Skeletal muscle satellite cell (primary cell): ENCODE results near the gene CKLF.

Experiments
- H3K27me3 ChIP-seq: 2 replicates; pipeline ENCODE4 v1.7.0; 2013; ENCODE audit warnings: low read length; ENCODE audit not compliant: control insufficient read depth, insufficient read depth
- H3K36me3 ChIP-seq: 2 replicates; pipeline ENCODE4 v1.7.0; 2013; ENCODE audit warnings: mild to moderate bottlenecking, control low read depth, low read length; ENCODE audit not compliant: insufficient read depth
- H3K4me1 ChIP-seq: 2 replicates; pipeline ENCODE4 v1.7.0; 2013; ENCODE audit warnings: low read length; ENCODE audit not compliant: control insufficient read depth, insufficient read depth
- H3K4me2 ChIP-seq: 2 replicates; pipeline ENCODE4 v1.7.0; 2013; ENCODE audit warnings: mild to moderate bottlenecking, low read length
- H3K4me3 ChIP-seq: 2 replicates; pipeline ENCODE4 v1.7.0; 2013; ENCODE audit warnings: low read length
- H3K9ac ChIP-seq: 2 replicates; pipeline ENCODE4 v1.7.0; 2013; ENCODE audit warnings: mild to moderate bottlenecking, low read depth, low read length, moderate library complexity
- H3K9me3 ChIP-seq: replicated peaks from 2 replicates; pipeline ENCODE4 v1.7.0; 2013; ENCODE audit warnings: mild to moderate bottlenecking, control low read depth, low read length

CKLF gene

GRCh38 chr16:66536525-66536924 is 15.9 kb upstream of the CKLF start:
- H3K27me3 ChIP-seq, result no peaks in the 10 kb centered on the region
- no peak overlapping the region for H3K9ac ChIP-seq
- no peaks in the 10 kb centered on the region for H3K4me1 ChIP-seq
- H3K4me2 ChIP-seq, result no peak overlapping the region
- H3K4me3 ChIP-seq, result no peak overlapping the region
- peaks cover 30% of the 10 kb centered on the region for H3K36me3 ChIP-seq
- H3K9me3 ChIP-seq, result no peaks in the 10 kb centered on the region

DNA sequence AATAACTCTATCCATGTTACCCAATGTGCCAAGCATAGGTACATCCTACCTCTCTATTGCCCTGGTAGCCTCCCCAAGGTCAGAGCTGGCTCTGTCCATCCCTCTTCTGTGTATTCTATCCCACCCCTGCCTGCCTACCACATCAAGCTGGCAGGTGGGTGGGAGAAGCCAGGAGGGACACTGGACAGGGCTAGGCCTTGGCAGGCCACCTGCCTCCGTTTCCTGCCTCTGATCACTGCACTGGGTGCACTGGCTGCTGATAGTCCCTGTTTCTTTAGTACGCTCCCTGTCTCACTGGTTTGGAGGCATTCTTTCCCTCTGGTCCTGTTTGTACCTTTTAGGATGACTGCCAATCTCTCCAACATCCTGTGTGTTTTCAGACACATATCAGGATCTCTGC is 15.1 kb upstream of the CKLF start:
- H3K9ac ChIP-seq, result no peak overlapping the region
- no peaks in the 10 kb centered on the region for H3K4me1 ChIP-seq
- H3K4me2 ChIP-seq, result no peak overlapping the region
- no peaks in the 10 kb centered on the region for H3K9me3 ChIP-seq
- peaks cover 30% of the 10 kb centered on the region for H3K36me3 ChIP-seq
- H3K4me3 ChIP-seq, result no peak overlapping the region
- no peaks in the 10 kb centered on the region for H3K27me3 ChIP-seq

- no peaks in the 10 kb centered on the region for H3K9me3 ChIP-seq
- H3K4me1 ChIP-seq, result no peaks in the 10 kb centered on the region
- no peak overlapping the region for H3K4me2 ChIP-seq
- no peak overlapping the region for H3K4me3 ChIP-seq
- H3K9ac ChIP-seq, result no peak overlapping the region
- no peaks in the 10 kb centered on the region for H3K27me3 ChIP-seq
- H3K36me3 ChIP-seq, result peaks cover 33% of the 10 kb centered on the region
Observed at GRCh38 chr16:66538910-66539309, 13.5 kb upstream of the CKLF start.

DNA sequence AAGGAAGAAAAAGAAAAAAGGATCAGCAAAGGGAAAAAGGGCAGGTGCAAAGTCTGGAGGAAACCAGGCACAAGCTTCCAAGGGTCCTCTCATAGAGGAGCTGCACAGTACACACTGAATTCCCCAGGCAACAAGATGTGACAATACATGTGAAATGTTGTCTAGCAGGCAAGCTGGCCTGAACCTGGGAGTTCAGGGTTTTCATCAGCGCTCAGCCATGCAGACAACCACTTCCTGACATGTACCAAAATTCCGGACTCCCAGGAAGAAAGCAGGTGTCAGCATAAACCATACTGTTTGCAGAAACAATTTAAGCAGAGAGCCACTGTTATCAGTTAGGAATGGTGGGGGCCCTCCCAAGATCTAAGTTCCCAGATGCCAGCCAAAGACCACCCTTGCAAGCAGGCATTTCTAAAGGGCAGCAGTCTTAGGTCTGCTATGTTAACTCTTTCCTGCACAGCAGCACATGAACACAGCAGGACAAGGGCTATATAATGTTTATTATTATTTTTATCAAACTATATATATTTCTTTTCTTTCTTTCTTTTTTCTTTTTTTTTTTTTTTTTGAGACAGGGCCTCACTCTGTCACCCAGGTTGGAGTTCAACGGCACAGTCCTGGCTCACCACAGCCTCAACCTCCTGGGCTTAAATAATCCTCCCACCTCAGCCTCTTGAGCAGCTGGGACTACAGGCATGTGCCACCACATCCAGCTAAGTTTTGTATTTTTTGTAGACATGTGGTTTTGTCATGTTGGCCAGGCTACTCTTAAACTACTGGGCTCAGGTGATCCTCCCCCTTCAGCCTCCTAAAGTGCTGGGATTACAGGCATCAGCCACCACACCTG is 12.5 kb upstream of the CKLF start:
- H3K9ac ChIP-seq, result no peak overlapping the region
- no peaks in the 10 kb centered on the region for H3K9me3 ChIP-seq
- H3K4me3 ChIP-seq, result no peak overlapping the region
- H3K36me3 ChIP-seq, result peaks cover 40% of the 10 kb centered on the region
- no peaks in the 10 kb centered on the region for H3K4me1 ChIP-seq
- no peaks in the 10 kb centered on the region for H3K27me3 ChIP-seq
- no peak overlapping the region for H3K4me2 ChIP-seq

DNA sequence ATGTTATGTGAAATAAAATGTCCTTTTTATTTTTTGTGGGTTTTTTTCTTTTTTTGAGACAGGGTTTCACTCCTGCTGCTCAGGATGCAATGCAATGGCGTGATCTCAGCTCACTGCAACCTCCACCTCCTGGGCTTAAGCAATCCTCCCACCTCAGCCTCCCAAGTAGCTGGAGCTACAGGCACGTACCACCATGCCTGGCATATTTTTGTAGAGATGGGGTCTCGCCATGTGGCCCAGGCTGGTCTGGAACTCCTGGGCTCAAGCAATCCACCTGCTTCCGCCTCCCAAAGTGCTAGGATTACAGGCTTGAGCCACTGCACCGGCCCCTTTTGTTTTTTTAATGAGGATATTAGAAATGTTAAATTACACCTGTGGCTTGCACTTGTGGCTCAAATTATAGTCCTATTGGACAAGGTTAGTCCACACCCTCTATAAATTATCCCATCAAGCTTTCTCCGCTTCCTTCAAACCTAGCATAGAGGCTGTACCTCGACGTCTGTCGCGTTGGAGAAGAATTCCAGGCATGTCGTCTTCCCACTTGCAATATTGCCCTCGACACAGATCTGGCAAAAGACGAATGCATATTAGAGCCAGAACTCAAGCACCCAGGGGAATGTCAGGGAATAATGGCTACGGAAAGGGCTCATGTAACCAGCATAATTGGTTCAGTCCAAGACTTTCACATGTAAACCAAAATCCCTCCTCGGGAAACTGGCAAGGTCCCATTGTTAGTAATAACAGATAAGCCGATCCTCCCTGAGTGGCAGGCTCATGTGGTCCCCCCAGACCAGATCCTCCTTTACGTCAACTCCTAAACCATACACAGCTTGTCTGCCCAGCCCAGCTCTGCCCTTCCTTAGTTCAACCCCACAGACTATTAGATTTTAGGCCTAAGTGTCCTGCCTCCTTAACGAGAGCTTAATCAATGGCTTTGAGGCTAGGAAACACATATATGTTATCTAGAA is 10.7 kb upstream of the CKLF start:
- H3K4me1 ChIP-seq, result no peaks in the 10 kb centered on the region

DNA sequence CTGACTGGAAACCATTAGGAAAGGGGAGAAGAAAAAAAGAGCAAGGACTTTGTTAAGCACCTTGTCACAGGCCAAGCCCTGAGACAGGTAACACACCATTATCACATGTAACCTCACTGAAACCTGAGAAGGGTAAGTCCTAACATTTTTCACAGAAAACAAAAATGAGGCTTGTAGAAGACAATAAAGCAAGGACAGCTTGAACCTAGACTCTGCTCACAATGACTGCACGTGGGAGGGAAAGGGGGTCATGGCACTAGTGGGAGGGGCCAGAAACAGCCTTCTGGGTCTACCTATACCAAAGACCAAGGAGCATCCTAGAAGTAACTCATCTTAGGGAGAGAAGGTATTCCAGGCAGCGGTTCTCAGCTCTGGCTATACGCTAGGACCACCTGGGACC is 10.0 kb upstream of the CKLF start:
- Histone ChIP-seq H3K4me3 (no peak overlapping the region), H3K9ac (no peak overlapping the region), H3K4me2 (no peak overlapping the region), H3K4me1 (no peaks in the 10 kb centered on the region), H3K27me3 (no peaks in the 10 kb centered on the region), H3K36me3 (peaks cover 20% of the 10 kb centered on the region), H3K9me3 (no peaks in the 10 kb centered on the region)

More for the DNA sequence above, 10.7 kb upstream of the CKLF start:
- no peaks in the 10 kb centered on the region for H3K9me3 ChIP-seq
- no peak overlapping the region for H3K4me3 ChIP-seq
- no peaks in the 10 kb centered on the region for H3K27me3 ChIP-seq
- H3K36me3 ChIP-seq, result peaks cover 27% of the 10 kb centered on the region
- no peak overlapping the region for H3K9ac ChIP-seq
- H3K4me2 ChIP-seq, result no peak overlapping the region

DNA sequence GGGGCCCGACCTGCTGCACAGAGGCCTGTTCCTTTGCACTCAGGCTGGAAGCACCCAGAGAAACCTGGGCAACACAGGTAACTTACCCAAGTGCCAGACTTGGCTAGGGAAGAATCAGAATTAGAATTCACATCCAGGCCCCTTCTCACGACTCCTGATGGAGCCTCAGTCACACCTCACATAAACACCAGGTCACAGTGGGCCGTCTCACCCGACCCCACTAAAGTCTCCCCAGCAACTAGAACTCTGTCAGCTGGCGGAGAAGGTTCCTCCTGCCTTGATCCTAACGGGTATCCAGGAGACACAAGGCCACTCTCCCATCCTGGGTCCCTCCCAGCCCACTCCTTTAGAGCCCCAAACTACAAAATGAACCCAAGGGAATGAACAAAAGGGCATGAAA is 8.8 kb upstream of the CKLF start:
- Histone ChIP-seq H3K9me3 (no peaks in the 10 kb centered on the region), H3K4me2 (no peak overlapping the region), H3K9ac (no peak overlapping the region), H3K4me1 (no peaks in the 10 kb centered on the region), H3K4me3 (no peak overlapping the region), H3K27me3 (no peaks in the 10 kb centered on the region), H3K36me3 (peaks cover 16% of the 10 kb centered on the region)

- Histone ChIP-seq H3K4me2 (no peak overlapping the region), H3K9ac (no peak overlapping the region), H3K4me3 (no peak overlapping the region), H3K4me1 (peaks cover 6% of the 10 kb centered on the region), H3K9me3 (no peaks in the 10 kb centered on the region), H3K27me3 (no peaks in the 10 kb centered on the region), H3K36me3 (peaks cover 13% of the 10 kb centered on the region)
Observed at GRCh38 chr16:66544016-66544757, 8.2 kb upstream of the CKLF start.

- Histone ChIP-seq H3K9ac (no peak overlapping the region), H3K9me3 (no peaks in the 10 kb centered on the region), H3K4me3 (no peak overlapping the region), H3K4me2 (no peak overlapping the region), H3K4me1 (peaks cover 24% of the 10 kb centered on the region), H3K27me3 (no peaks in the 10 kb centered on the region), H3K36me3 (peaks cover 13% of the 10 kb centered on the region)
Observed at GRCh38 chr16:66547101-66547989, 5.0 kb upstream of the CKLF start.

DNA sequence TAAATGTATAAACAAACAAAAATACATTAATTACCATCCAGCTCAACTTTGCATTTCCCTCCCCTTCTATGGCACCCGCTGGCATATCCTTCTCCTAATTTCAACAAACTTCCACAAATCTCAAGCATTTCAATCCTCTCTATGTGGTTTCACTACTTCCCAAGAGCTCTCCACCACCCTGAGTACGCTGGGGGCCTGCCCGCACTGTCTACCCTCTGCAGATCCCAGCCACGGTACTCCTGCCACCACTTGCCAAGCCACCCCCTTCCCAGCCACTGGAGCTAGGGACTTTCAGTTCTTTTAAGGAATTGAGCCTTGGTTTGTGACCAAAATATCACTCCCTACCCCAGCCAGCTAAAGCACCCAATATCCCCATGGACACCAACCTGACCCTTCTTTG is 4.3 kb upstream of the CKLF start:
- H3K36me3 ChIP-seq, result peaks cover 13% of the 10 kb centered on the region
- H3K4me1 ChIP-seq, result peaks cover 30% of the 10 kb centered on the region
- no peak overlapping the region for H3K9ac ChIP-seq
- H3K9me3 ChIP-seq, result no peaks in the 10 kb centered on the region
- H3K27me3 ChIP-seq, result no peaks in the 10 kb centered on the region
- no peak overlapping the region for H3K4me3 ChIP-seq
- H3K4me2 ChIP-seq, result no peak overlapping the region
